Gastroesophageal sphincter (tissue), 4 donors: ENCODE results near the gene ASPRV1. TPM values are rescaled to one million over a fixed set of nuclear protein-coding genes. Genes with fewer than 3 reads are reported as not detected.

ENCODE experiments used
- ATAC-seq: fragments of 150-250 bp; one replicate; pipeline ENCODE4 v1.9.1; 2016; ENCODE audit warnings: mild to moderate bottlenecking, moderate library complexity
- H3K27ac ChIP-seq, 4 donors: fragments of 200-600 bp; sonication (generic) in 3 of 4; 1 replicate in 3 of 4; 2 replicates in 1 of 4; pipeline ENCODE4 v1.5.1; 2016 to 2019
- H3K27me3 ChIP-seq: fragments of 200-600 bp; sonication (generic); one replicate; pipeline ENCODE4 v1.5.1; 2019
- H3K36me3 ChIP-seq, 2 donors: fragments of 200-600 bp; sonication (generic); one replicate each; pipeline ENCODE4 v1.5.1; 2019; ENCODE audit warnings: control low read depth in 1 of 2
- H3K4me1 ChIP-seq, 3 donors: fragments of 200-600 bp; sonication (generic); 1 replicate in 2 of 3; 2 replicates in 1 of 3; pipeline ENCODE4 v1.5.1; 2016 to 2019; ENCODE audit warnings: control low read depth in 2 of 3
- H3K4me3 ChIP-seq, 2 donors: fragments of 200-600 bp; sonication (generic); one replicate each; pipeline ENCODE4 v1.5.1; 2019; ENCODE audit warnings: mild to moderate bottlenecking in 1 of 2, moderate library complexity in 1 of 2
- H3K9me3 ChIP-seq, 3 donors: fragments of 200-600 bp; sonication (generic); one replicate each; pipeline ENCODE4 v1.5.1; 2017 to 2019; ENCODE audit warnings: control low read depth in 2 of 3
- CTCF ChIP-seq, 4 experiments: fragments of 200-600 bp in 2 of 4; fragments of 450-650 bp in 2 of 4; sonication (generic) in 1 of 4; IDR thresholded peaks; one replicate each; pipeline ENCODE4 v1.5.1; 2017 to 2019; ENCODE audit warnings: antibody characterized with exemption in 4 of 4, mild to moderate bottlenecking in 2 of 4, moderate library complexity in 2 of 4
- EP300 ChIP-seq: sonication (generic); formaldehyde crosslinking; IDR thresholded peaks from one replicate; pipeline ENCODE4 v1.6.1; 2017; ENCODE audit warnings: antibody characterized with exemption, mild to moderate bottlenecking
- POLR2A ChIP-seq, 2 donors: fragments of 450-650 bp; IDR thresholded peaks; one replicate each; pipeline ENCODE4 v1.6.1; 2017; ENCODE audit warnings: antibody characterized with exemption in 2 of 2, mild to moderate bottlenecking in 2 of 2, moderate library complexity in 1 of 2
- POLR2AphosphoS5 ChIP-seq: sonication (generic); formaldehyde crosslinking; IDR thresholded peaks from one replicate; pipeline ENCODE4 v1.6.1; 2017; ENCODE audit warnings: antibody characterized with exemption
- WGBS, 2 donors: methylation state at CpG; one replicate each; pipeline ENCODE4 v1.1.5; 2018; ENCODE audit warnings: low coverage in 1 of 2; 5-methylcytosine and 5-hydroxymethylcytosine counted together
- total RNA-seq, 4 donors: library from RNA; depleted of rRNA; stranded (reverse); fragments of >200 nt; gene quantifications; one replicate each; pipeline ENCODE4 v1.1.0, GENCODE V29; 2016

The ASPRV1 gene
- total RNA-seq, 4 donors from 2014 or later: 1.0 to 1.4 (median 1.3) TPM

- H3K4me1 ChIP-seq: peaks cover 0 to 6% (median 0%) of the 10 kb centered on the region in 3 donors
- ATAC-seq: no peak
- no peak overlapping the region for H3K27ac ChIP-seq
- peaks cover 9% of the 10 kb centered on the region for H3K27me3 ChIP-seq
- H3K9me3 ChIP-seq: no peaks in the 10 kb centered on the region
- TF ChIP-seq EP300: no peak
- no peak for TF ChIP-seq POLR2AphosphoS5
- TF ChIP-seq POLR2A (IDR thresholded peaks at IDR 0.05): no peak
- 64 to 77% methylated on average over 9 to 11 of the region's 13 CpGs for WGBS, 2 donors
- H3K4me3 ChIP-seq: no peak overlapping the region
- peaks cover 0 to 24% of the 10 kb centered on the region in 2 donors for H3K36me3 ChIP-seq
Observed at GRCh38 chr2:69946351-69947324, 14.8 kb downstream of the ASPRV1 start.

GRCh38 chr2:69945941-69946340 lies 15.5 kb downstream of the ASPRV1 start:
- 43 to 80% methylated on average over 1 to 2 of the region's 8 CpGs for WGBS, 2 donors
- peaks cover 9% of the 10 kb centered on the region for H3K27me3 ChIP-seq
- H3K4me3 ChIP-seq: no peak overlapping the region
- H3K4me1 ChIP-seq: peaks cover 0 to 6% (median 0%) of the 10 kb centered on the region in 3 donors
- H3K27ac ChIP-seq: no peak overlapping the region
- no peak for ATAC-seq
- no peaks in the 10 kb centered on the region for H3K9me3 ChIP-seq
- TF ChIP-seq POLR2AphosphoS5 (no peak), POLR2A (IDR thresholded peaks at IDR 0.05) (no peak), CTCF (IDR thresholded peaks at IDR 0.05) (no peak), EP300 (no peak)
- peaks cover 0 to 31% of the 10 kb centered on the region in 2 donors for H3K36me3 ChIP-seq

- Histone ChIP-seq H3K27ac (no peak overlapping the region), H3K9me3 (no peaks in the 10 kb centered on the region), H3K4me3 (no peak overlapping the region), H3K4me1 (peaks cover 0 to 6% (median 0%) of the 10 kb centered on the region in 3 donors), H3K36me3 (peaks cover 0 to 36% of the 10 kb centered on the region in 2 donors), H3K27me3 (peaks cover 9% of the 10 kb centered on the region)
- ATAC-seq: no peak
- WGBS, 2 donors: 67% methylated on average over 1 of the region's 8 CpGs; no CpG with 5 or more reads in 1 of the 2 donors
- TF ChIP-seq CTCF (IDR thresholded peaks at IDR 0.05): no peak
Observed at GRCh38 chr2:69945441-69945840, 16.0 kb downstream of the ASPRV1 start.

- Histone ChIP-seq H3K4me1 (peaks cover 0 to 6% (median 0%) of the 10 kb centered on the region in 3 donors), H3K27me3 (peaks cover 9% of the 10 kb centered on the region), H3K36me3 (peaks cover 0 to 43% of the 10 kb centered on the region in 2 donors), H3K9me3 (no peaks in the 10 kb centered on the region), H3K27ac (no peak overlapping the region), H3K4me3 (no peak overlapping the region)
- WGBS, 2 donors: 97 to 100% methylated on average over 3 to 5 of the region's 7 CpGs
- no peak for ATAC-seq
- TF ChIP-seq POLR2AphosphoS5 (no peak), POLR2A (IDR thresholded peaks at IDR 0.05) (no peak), EP300 (no peak), CTCF (IDR thresholded peaks at IDR 0.05) (no peak)
Observed at GRCh38 chr2:69944756-69945155, 16.7 kb downstream of the ASPRV1 start.

- no peak overlapping the region for H3K27ac ChIP-seq
Observed at GRCh38 chr2:69943843-69944525, 17.4 kb downstream of the ASPRV1 start.

More at GRCh38 chr2:69943843-69944525, 17.4 kb downstream of the ASPRV1 start:
- Histone ChIP-seq H3K9me3 (no peaks in the 10 kb centered on the region), H3K36me3 (peaks cover 0 to 50% of the 10 kb centered on the region in 2 donors), H3K4me1 (peaks cover 0 to 6% (median 0%) of the 10 kb centered on the region in 3 donors), H3K4me3 (no peak overlapping the region), H3K27me3 (peaks cover 6% of the 10 kb centered on the region)
- TF ChIP-seq EP300: no peak
- no peak for TF ChIP-seq POLR2A (IDR thresholded peaks at IDR 0.05)
- no peak for TF ChIP-seq POLR2AphosphoS5
- TF ChIP-seq CTCF (IDR thresholded peaks at IDR 0.05): no peak
- ATAC-seq: no peak
- WGBS, 2 donors: 88 to 90% methylated on average over 5 to 6 of the region's 9 CpGs
